H1 (cell line): Measurements from ENCODE around the gene APOA1. TPM values are rescaled to one million over a fixed set of nuclear protein-coding genes. Genes with fewer than 3 reads are reported as not detected.

ENCODE experiments used
- ASH2L ChIP-seq: fragments of 200-600, 300-600 bp; sonication (generic); IDR thresholded peaks from one replicate; pipeline ENCODE4 v1.7.1; 2017; ENCODE audit warnings: low read length
- BCL11A ChIP-seq, 2 experiments: IDR thresholded peaks; one replicate each; pipeline ENCODE4 v1.6.1; 2011; ENCODE audit warnings: low read depth in 2 of 2, low read length in 2 of 2, mild to moderate bottlenecking in 2 of 2
- BRCA1 ChIP-seq: IDR thresholded peaks from 2 replicates; pipeline ENCODE4 v1.6.1; 2012; ENCODE audit warnings: low read depth, low read length, improper control_type of control experiment
- CBX8 ChIP-seq: fragments of 300-800, 300-1000 bp; sonication (generic); IDR thresholded peaks from 2 replicates; pipeline ENCODE4 v1.7.1; 2016; ENCODE audit warnings: low read depth, low read length, borderline replicate concordance
- EZH2 ChIP-seq: fragments of 200-600 bp; sonication (generic); IDR thresholded peaks from 2 replicates; pipeline ENCODE4 v1.7.1; 2012; ENCODE audit warnings: low read depth, mild to moderate bottlenecking, moderate library complexity, low read length, inconsistent platforms; ENCODE audit not compliant: severe bottlenecking
- NRF1 ChIP-seq: IDR thresholded peaks from 2 replicates; pipeline ENCODE4 v1.6.1; 2011; ENCODE audit warnings: mild to moderate bottlenecking, low read depth, low read length, improper control_type of control experiment
- RNF2 ChIP-seq: fragments of 200-900, 300-1000 bp; sonication (generic); IDR thresholded peaks from 2 replicates; pipeline ENCODE4 v1.7.1; 2016; ENCODE audit warnings: borderline replicate concordance, low read depth, mild to moderate bottlenecking, antibody characterized with exemption, low read length; ENCODE audit not compliant: poor library complexity, severe bottlenecking; ENCODE audit errors: missing control alignments
- SAP30 ChIP-seq: fragments of 300-600 bp; sonication (generic); IDR thresholded peaks from 2 replicates; pipeline ENCODE4 v1.7.1; 2012; ENCODE audit warnings: low read length, moderate library complexity, mild to moderate bottlenecking, inconsistent platforms; ENCODE audit not compliant: insufficient read depth, insufficient replicate concordance
- YY1 ChIP-seq: IDR thresholded peaks from 2 replicates; pipeline ENCODE4 v1.6.1; 2011; ENCODE audit warnings: low read depth, mild to moderate bottlenecking, low read length
- polyA plus RNA-seq, 7 experiments: library from polyadenylated mRNA; depleted of rRNA in 3 of 7; stranded (reverse) in 5 of 7; unstranded in 2 of 7; fragments of >200 nt in 5 of 7; fragments of 200-250 nt in 2 of 7; gene quantifications; 1 replicate in 5 of 7; 2 replicates in 1 of 7; 4 replicates in 1 of 7; pipeline versions ENCODE4 v1.2.1 to v1.2.3, GENCODE V29; 2011 to 2013; ENCODE audit warnings: missing spikeins in 2 of 7, mixed read lengths in 2 of 7
- total RNA-seq: library from RNA; stranded (reverse); fragmentation: NEBNext Ultra II Directional; extraction: Animal tissue kit (Norgen Biotek cat#: 25700); gene quantifications from 2 replicates; pipeline ENCODE4 v1.2.1, GENCODE V29; 2021
- TF ChIP-seq, protein P1 (sequence below): fragments of 300-600 bp; sonication (generic); IDR thresholded peaks from 2 replicates; pipeline ENCODE4 v1.7.1; 2012; ENCODE audit warnings: low read length, moderate library complexity, mild to moderate bottlenecking, inconsistent platforms; ENCODE audit not compliant: insufficient replicate concordance
- TF ChIP-seq, protein P2 (sequence below): IDR thresholded peaks from 2 replicates; pipeline ENCODE4 v1.6.1; 2012; ENCODE audit warnings: inconsistent platforms

Gene APOA1
- total and polyA plus RNA-seq, 2 of the 8 experiments (the other 6 are each of a cell fraction or from before 2014, with no cell fraction given): 0.80 TPM; not detected in 1

DNA sequence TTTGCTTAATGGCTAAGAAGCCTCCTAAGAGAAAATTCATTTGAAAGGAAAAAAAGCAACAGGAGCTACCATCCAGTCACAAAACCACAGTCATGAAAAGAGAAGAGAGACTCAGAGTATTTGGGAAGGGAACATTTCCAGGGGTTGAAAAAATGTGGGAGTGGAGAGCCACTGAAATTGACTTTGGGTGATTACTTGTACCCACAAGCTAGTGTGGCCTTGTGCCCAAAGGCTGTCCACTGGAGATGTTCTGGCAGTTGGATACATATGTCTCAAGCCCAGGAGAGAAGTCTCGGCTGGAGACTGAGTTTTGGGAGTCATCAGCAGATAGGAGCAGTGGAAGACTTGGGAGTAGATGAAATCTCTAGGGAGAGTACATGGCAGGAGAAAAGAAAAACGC lies 42.6 kb downstream of the APOA1 start (continued):
- TF ChIP-seq, protein P1, sequence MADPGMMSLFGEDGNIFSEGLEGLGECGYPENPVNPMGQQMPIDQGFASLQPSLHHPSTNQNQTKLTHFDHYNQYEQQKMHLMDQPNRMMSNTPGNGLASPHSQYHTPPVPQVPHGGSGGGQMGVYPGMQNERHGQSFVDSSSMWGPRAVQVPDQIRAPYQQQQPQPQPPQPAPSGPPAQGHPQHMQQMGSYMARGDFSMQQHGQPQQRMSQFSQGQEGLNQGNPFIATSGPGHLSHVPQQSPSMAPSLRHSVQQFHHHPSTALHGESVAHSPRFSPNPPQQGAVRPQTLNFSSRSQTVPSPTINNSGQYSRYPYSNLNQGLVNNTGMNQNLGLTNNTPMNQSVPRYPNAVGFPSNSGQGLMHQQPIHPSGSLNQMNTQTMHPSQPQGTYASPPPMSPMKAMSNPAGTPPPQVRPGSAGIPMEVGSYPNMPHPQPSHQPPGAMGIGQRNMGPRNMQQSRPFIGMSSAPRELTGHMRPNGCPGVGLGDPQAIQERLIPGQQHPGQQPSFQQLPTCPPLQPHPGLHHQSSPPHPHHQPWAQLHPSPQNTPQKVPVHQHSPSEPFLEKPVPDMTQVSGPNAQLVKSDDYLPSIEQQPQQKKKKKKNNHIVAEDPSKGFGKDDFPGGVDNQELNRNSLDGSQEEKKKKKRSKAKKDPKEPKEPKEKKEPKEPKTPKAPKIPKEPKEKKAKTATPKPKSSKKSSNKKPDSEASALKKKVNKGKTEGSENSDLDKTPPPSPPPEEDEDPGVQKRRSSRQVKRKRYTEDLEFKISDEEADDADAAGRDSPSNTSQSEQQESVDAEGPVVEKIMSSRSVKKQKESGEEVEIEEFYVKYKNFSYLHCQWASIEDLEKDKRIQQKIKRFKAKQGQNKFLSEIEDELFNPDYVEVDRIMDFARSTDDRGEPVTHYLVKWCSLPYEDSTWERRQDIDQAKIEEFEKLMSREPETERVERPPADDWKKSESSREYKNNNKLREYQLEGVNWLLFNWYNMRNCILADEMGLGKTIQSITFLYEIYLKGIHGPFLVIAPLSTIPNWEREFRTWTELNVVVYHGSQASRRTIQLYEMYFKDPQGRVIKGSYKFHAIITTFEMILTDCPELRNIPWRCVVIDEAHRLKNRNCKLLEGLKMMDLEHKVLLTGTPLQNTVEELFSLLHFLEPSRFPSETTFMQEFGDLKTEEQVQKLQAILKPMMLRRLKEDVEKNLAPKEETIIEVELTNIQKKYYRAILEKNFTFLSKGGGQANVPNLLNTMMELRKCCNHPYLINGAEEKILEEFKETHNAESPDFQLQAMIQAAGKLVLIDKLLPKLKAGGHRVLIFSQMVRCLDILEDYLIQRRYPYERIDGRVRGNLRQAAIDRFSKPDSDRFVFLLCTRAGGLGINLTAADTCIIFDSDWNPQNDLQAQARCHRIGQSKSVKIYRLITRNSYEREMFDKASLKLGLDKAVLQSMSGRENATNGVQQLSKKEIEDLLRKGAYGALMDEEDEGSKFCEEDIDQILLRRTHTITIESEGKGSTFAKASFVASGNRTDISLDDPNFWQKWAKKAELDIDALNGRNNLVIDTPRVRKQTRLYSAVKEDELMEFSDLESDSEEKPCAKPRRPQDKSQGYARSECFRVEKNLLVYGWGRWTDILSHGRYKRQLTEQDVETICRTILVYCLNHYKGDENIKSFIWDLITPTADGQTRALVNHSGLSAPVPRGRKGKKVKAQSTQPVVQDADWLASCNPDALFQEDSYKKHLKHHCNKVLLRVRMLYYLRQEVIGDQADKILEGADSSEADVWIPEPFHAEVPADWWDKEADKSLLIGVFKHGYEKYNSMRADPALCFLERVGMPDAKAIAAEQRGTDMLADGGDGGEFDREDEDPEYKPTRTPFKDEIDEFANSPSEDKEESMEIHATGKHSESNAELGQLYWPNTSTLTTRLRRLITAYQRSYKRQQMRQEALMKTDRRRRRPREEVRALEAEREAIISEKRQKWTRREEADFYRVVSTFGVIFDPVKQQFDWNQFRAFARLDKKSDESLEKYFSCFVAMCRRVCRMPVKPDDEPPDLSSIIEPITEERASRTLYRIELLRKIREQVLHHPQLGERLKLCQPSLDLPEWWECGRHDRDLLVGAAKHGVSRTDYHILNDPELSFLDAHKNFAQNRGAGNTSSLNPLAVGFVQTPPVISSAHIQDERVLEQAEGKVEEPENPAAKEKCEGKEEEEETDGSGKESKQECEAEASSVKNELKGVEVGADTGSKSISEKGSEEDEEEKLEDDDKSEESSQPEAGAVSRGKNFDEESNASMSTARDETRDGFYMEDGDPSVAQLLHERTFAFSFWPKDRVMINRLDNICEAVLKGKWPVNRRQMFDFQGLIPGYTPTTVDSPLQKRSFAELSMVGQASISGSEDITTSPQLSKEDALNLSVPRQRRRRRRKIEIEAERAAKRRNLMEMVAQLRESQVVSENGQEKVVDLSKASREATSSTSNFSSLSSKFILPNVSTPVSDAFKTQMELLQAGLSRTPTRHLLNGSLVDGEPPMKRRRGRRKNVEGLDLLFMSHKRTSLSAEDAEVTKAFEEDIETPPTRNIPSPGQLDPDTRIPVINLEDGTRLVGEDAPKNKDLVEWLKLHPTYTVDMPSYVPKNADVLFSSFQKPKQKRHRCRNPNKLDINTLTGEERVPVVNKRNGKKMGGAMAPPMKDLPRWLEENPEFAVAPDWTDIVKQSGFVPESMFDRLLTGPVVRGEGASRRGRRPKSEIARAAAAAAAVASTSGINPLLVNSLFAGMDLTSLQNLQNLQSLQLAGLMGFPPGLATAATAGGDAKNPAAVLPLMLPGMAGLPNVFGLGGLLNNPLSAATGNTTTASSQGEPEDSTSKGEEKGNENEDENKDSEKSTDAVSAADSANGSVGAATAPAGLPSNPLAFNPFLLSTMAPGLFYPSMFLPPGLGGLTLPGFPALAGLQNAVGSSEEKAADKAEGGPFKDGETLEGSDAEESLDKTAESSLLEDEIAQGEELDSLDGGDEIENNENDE: no peak
- TF ChIP-seq EZH2: no peak
- no peak for TF ChIP-seq SAP30
- TF ChIP-seq RNF2: no peak
- no peak for TF ChIP-seq NRF1
- TF ChIP-seq CBX8: no peak
- TF ChIP-seq BCL11A (IDR thresholded peaks at IDR 0.05; ENCODE audit: low read depth in 2 of 2, low read length in 2 of 2): no peak
- no peak for TF ChIP-seq ASH2L
- TF ChIP-seq, protein P2, sequence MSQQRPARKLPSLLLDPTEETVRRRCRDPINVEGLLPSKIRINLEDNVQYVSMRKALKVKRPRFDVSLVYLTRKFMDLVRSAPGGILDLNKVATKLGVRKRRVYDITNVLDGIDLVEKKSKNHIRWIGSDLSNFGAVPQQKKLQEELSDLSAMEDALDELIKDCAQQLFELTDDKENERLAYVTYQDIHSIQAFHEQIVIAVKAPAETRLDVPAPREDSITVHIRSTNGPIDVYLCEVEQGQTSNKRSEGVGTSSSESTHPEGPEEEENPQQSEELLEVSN: no peak
- TF ChIP-seq YY1: no peak
- no peak for TF ChIP-seq BRCA1
- TF ChIP-seq, all 59 proteins: peak for 0
